HEK293 (cell line): ENCODE results near the gene VEGFB.

Experiments used
- CTCF ChIA-PET: fragments of 350-600 bp; formaldehyde crosslinking; extraction: SDS; loops from one replicate; lab custom pipeline; 2021; ENCODE audit warnings: antibody characterized with exemption; lab: Yijun Ruan, JAX
- POLR2A ChIA-PET: fragments of 300-600 bp; formaldehyde crosslinking; extraction: SDS; loops from one replicate; lab custom pipeline; 2020; ENCODE audit warnings: antibody characterized with exemption, inconsistent platforms; lab: Yijun Ruan, JAX
- H3K27ac ChIP-seq: fragments of 200-500 bp; sonication (Bioruptor generic); 2 replicates; pipeline ENCODE4 v1.5.1; 2014; ENCODE audit warnings: low read depth, low read length, control low read depth, inconsistent platforms; ENCODE audit errors: extremely low read depth
- H3K36me3 ChIP-seq, 2 experiments: fragments of 200-500 bp in 1 of 2; sonication (Bioruptor generic) in 1 of 2; 1 replicate in 1 of 2; 2 replicates in 1 of 2; pipeline ENCODE4 v1.5.1; 2014 to 2017; ENCODE audit warnings: inconsistent platforms in 2 of 2, low read length in 2 of 2; ENCODE audit not compliant: control insufficient read depth in 2 of 2, insufficient read depth in 1 of 2
- H3K4me1 ChIP-seq: fragments of 200-500 bp; sonication (Bioruptor generic); 2 replicates; pipeline ENCODE4 v1.5.1; 2014; ENCODE audit warnings: mild to moderate bottlenecking, low read length, inconsistent platforms; ENCODE audit not compliant: control insufficient read depth, insufficient read depth
- H3K4me3 ChIP-seq: 2 replicates; pipeline ENCODE4 v1.5.1; 2011; ENCODE audit warnings: low read depth, mild to moderate bottlenecking, control low read depth, low read length, moderate library complexity
- H3K9me3 ChIP-seq: fragments of 200-500 bp; sonication (Bioruptor generic); 2 replicates; pipeline ENCODE4 v1.5.1; 2014; ENCODE audit warnings: low read depth, low read length, inconsistent platforms; ENCODE audit not compliant: control insufficient read depth, insufficient read depth
- GLIS1 ChIP-seq: fragments of 450-650 bp; formaldehyde crosslinking; IDR thresholded peaks from 2 replicates; pipeline ENCODE4 v1.5.1; 2016; ENCODE audit warnings: missing biosample characterization, missing genetic modification characterization
- GLIS2 ChIP-seq: fragments of 450-650 bp; formaldehyde crosslinking; IDR thresholded peaks from 2 replicates; pipeline ENCODE4 v1.5.1; 2016; ENCODE audit warnings: missing biosample characterization, missing genetic modification characterization
- HOXA7 ChIP-seq: sonication (generic); formaldehyde crosslinking; IDR thresholded peaks from 2 replicates; pipeline ENCODE4 v1.8.1; 2022; ENCODE audit warnings: missing genetic modification reagents, borderline replicate concordance
- KLF1 ChIP-seq: fragments of 450-650 bp; formaldehyde crosslinking; IDR thresholded peaks from 2 replicates; pipeline ENCODE4 v1.5.1; 2016; ENCODE audit warnings: missing biosample characterization, missing genetic modification characterization
- KLF8 ChIP-seq: fragments of 450-650 bp; formaldehyde crosslinking; IDR thresholded peaks from 2 replicates; pipeline ENCODE4 v1.5.1; 2016; ENCODE audit warnings: missing biosample characterization, missing genetic modification characterization
- MYNN ChIP-seq: fragments of 450-650 bp; formaldehyde crosslinking; IDR thresholded peaks from 2 replicates; pipeline ENCODE4 v1.5.1; 2016; ENCODE audit warnings: missing biosample characterization, missing genetic modification characterization, borderline replicate concordance
- SP2 ChIP-seq: fragments of 450-650 bp; formaldehyde crosslinking; IDR thresholded peaks from 2 replicates; pipeline ENCODE4 v1.5.1; 2016; ENCODE audit warnings: missing biosample characterization, missing genetic modification characterization
- ZBTB20 ChIP-seq: fragments of 450-650 bp; formaldehyde crosslinking; IDR thresholded peaks from 2 replicates; pipeline ENCODE4 v1.5.1; 2016; ENCODE audit warnings: missing biosample characterization, missing genetic modification characterization
- ZFHX2 ChIP-seq: fragments of 450-650 bp; formaldehyde crosslinking; conservative IDR thresholded peaks from 2 replicates; pipeline ENCODE4 v1.5.1; 2016; ENCODE audit warnings: missing biosample characterization, missing genetic modification characterization
- ZNF138 ChIP-seq: fragments of 450-650 bp; formaldehyde crosslinking; IDR thresholded peaks from 2 replicates; pipeline ENCODE4 v1.5.1; 2016; ENCODE audit warnings: missing biosample characterization, missing genetic modification characterization, borderline replicate concordance
- ZNF140 ChIP-seq: fragments of 450-650 bp; formaldehyde crosslinking; IDR thresholded peaks from 2 replicates; pipeline ENCODE4 v1.5.1; 2016; ENCODE audit warnings: missing biosample characterization, missing genetic modification characterization
- ZNF324 ChIP-seq: fragments of 450-650 bp; formaldehyde crosslinking; IDR thresholded peaks from 2 replicates; pipeline ENCODE4 v1.5.1; 2016; ENCODE audit warnings: missing biosample characterization, missing genetic modification characterization
- ZNF521 ChIP-seq: fragments of 450-650 bp; formaldehyde crosslinking; IDR thresholded peaks from 2 replicates; pipeline ENCODE4 v1.5.1; 2017; ENCODE audit warnings: missing biosample characterization, mild to moderate bottlenecking, missing genetic modification characterization
- ZNF600 ChIP-seq: fragments of 450-650 bp; formaldehyde crosslinking; IDR thresholded peaks from 2 replicates; pipeline ENCODE4 v1.5.1; 2016; ENCODE audit warnings: missing biosample characterization, missing genetic modification characterization
- ZNF792 ChIP-seq: fragments of 450-650 bp; formaldehyde crosslinking; IDR thresholded peaks from 2 replicates; pipeline ENCODE4 v1.5.1; 2016; ENCODE audit warnings: missing biosample characterization, missing genetic modification characterization
- ZXDB ChIP-seq: fragments of 450-650 bp; formaldehyde crosslinking; IDR thresholded peaks from 2 replicates; pipeline ENCODE4 v1.5.1; 2016; ENCODE audit warnings: missing biosample characterization, missing genetic modification characterization
- TF ChIP-seq, protein P1 (sequence below): fragments of 450-650 bp; formaldehyde crosslinking; IDR thresholded peaks from 2 replicates; pipeline ENCODE4 v1.5.1; 2016; ENCODE audit warnings: missing biosample characterization, missing genetic modification characterization
- TF ChIP-seq, protein P2 (sequence below): fragments of 450-650 bp; formaldehyde crosslinking; IDR thresholded peaks from 2 replicates; pipeline ENCODE4 v1.5.1; 2017; ENCODE audit warnings: missing biosample characterization, missing genetic modification characterization
- TF ChIP-seq, protein P3 (sequence below): fragments of 450-650 bp; formaldehyde crosslinking; IDR thresholded peaks from 2 replicates; pipeline ENCODE4 v1.5.1; 2017; ENCODE audit warnings: missing biosample characterization, missing genetic modification characterization
- TF ChIP-seq, protein P4 (sequence below): fragments of 450-650 bp; formaldehyde crosslinking; IDR thresholded peaks from 2 replicates; pipeline ENCODE4 v1.5.1; 2016; ENCODE audit warnings: missing biosample characterization, missing genetic modification characterization
- TF ChIP-seq, protein P5 (sequence below): fragments of 450-650 bp; formaldehyde crosslinking; IDR thresholded peaks from 2 replicates; pipeline ENCODE4 v1.5.1; 2016; ENCODE audit warnings: missing biosample characterization, missing genetic modification characterization

Gene VEGFB

DNA sequence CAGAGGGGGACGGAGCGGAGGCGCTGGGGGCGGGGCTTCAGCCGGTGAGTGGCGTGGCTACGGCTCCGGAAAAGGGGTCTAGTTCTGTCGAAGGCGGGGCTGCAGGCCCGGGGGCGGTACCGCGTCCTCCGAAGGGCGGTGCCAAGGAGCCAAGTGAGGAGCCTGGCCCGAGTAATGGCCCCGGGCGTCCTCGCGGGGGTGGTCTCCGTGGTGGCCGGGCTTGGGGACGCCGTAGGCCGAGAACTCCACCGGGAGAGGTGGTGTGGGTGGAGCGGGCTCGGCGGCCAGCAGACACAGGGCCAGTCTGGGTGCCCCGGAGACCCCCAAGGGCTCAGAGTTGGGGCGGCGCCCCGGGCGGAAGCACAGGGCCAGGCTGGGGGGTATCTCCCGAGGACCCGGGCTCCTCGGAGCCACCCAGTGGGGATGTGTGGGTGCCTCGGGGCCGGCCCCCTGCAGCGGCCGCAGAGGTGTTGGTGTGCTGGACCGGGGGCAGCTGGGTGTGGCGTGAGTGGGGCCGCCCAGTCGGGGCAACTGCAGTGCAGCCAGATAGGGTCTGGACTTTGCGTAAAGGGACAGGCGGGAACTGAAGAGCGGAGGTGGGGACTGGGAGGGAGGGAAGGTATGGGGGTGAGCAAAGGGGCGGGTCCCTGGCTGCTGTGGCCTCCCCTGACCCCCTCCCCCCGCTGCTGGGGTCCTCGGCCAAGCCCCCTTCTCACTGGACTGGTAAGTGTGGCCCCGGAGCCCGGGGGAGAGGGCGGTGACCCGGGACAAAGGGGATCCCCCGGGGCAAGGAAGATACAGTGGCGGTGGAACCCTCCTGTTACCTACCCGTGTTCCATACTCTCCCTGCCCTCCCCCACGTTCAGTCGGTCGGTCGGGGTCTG, 7.3 kb downstream of the VEGFB start (continued):
- TF ChIP-seq HOXA7 (CRISPR knock-in tag) (no peak), ZNF792 (tag by site-specific recombination) (no peak), ZBTB20 (tag by site-specific recombination) (peak; percentile 55), ZNF521 (tag by site-specific recombination) (no peak), ZNF140 (no peak), ZNF138 (no peak)
- TF ChIP-seq, protein P1, sequence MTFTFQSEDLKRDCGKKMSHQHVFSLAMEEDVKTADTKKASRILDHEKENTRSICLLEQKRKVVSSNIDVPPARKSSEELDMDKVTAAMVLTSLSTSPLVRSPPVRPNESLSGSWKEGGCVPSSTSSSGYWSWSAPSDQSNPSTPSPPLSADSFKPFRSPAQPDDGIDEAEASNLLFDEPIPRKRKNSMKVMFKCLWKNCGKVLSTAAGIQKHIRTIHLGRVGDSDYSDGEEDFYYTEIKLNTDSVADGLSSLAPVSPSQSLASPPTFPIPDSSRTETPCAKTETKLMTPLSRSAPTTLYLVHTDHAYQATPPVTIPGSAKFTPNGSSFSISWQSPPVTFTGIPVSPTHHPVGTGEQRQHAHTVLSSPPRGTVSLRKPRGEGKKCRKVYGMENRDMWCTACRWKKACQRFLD = no peak

DNA sequence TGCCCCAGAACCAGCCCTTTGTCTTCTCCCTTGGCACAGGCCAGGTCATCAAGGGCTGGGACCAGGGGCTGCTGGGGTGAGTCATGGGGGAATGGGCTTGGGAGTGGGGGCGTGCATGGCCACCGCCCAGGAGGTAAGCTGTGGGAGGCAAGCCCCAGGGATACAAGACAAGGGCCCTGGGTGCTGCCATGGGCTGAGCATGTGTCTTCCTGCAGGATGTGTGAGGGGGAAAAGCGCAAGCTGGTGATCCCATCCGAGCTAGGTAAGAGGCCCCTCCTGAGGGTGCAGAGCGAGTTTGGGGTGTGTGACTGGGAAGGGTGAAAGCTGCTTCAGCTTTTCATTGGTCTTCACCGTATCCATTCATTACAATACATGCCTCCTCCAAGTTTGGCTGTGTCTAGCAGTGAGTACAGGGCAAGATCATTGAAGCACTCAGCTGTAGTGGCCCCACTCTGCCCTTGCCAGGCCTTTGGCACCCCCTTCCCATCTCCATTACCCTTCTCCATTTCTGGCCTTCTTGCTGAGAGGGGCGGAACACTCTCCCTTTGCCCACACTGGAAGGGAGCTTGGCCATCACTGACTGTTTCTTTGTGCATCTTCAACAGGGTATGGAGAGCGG, 9.0 kb downstream of the VEGFB start:
- no peak overlapping the region for H3K27ac ChIP-seq
- H3K36me3 ChIP-seq = peaks cover 0 to 27% of the 10 kb centered on the region in 2 experiments; a peak in 1 of 3 replicates
- H3K9me3 ChIP-seq = no peaks in the 10 kb centered on the region
- no peaks in the 10 kb centered on the region for H3K4me1 ChIP-seq
- ChIA-PET POLR2A (interaction anchor here (0.8 to 7.2 kb wide), 10 partner anchors 8 to 74 kb away, joined by 3 to 96 read pairs (median 4); partner anchors contain the start of genes BAD, ESRRA, PRDX5 and STIP1), CTCF (interaction anchor here (0.6 to 2.2 kb wide), 7 partner anchors 8 to 112 kb away, joined by 3 to 13 read pairs (median 5); partner anchors contain the start of genes FERMT3 and PLCB3)
- TF ChIP-seq ZBTB20 (tag by site-specific recombination) (peak; percentile 39; the same call in 1 of the 2 replicates), ZNF600 (tag by site-specific recombination) (peak; percentile 73), KLF1 (tag by site-specific recombination) (0 out of 2 replicates have a peak, but pooled peaks have one; percentile 33), ZFHX2 (peak; percentile 74), GLIS2 (tag by site-specific recombination) (peak; percentile 49), ZXDB (tag by site-specific recombination) (no peak), GLIS1 (tag by site-specific recombination) (peak; percentile 87), KLF8 (peak; percentile 28; the same call in 1 of the 2 replicates), ZNF324 (tag by site-specific recombination) (no peak), MYNN (tag by site-specific recombination) (no peak), SP2 (tag by site-specific recombination) (peak; percentile 14; the same call in 1 of the 2 replicates)
- TF ChIP-seq, protein P2, sequence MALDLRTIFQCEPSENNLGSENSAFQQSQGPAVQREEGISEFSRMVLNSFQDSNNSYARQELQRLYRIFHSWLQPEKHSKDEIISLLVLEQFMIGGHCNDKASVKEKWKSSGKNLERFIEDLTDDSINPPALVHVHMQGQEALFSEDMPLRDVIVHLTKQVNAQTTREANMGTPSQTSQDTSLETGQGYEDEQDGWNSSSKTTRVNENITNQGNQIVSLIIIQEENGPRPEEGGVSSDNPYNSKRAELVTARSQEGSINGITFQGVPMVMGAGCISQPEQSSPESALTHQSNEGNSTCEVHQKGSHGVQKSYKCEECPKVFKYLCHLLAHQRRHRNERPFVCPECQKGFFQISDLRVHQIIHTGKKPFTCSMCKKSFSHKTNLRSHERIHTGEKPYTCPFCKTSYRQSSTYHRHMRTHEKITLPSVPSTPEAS (tag by site-specific recombination) = no peak
- TF ChIP-seq, protein P3, sequence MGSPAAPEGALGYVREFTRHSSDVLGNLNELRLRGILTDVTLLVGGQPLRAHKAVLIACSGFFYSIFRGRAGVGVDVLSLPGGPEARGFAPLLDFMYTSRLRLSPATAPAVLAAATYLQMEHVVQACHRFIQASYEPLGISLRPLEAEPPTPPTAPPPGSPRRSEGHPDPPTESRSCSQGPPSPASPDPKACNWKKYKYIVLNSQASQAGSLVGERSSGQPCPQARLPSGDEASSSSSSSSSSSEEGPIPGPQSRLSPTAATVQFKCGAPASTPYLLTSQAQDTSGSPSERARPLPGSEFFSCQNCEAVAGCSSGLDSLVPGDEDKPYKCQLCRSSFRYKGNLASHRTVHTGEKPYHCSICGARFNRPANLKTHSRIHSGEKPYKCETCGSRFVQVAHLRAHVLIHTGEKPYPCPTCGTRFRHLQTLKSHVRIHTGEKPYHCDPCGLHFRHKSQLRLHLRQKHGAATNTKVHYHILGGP (tag by site-specific recombination) = no peak
- TF ChIP-seq, protein P4, sequence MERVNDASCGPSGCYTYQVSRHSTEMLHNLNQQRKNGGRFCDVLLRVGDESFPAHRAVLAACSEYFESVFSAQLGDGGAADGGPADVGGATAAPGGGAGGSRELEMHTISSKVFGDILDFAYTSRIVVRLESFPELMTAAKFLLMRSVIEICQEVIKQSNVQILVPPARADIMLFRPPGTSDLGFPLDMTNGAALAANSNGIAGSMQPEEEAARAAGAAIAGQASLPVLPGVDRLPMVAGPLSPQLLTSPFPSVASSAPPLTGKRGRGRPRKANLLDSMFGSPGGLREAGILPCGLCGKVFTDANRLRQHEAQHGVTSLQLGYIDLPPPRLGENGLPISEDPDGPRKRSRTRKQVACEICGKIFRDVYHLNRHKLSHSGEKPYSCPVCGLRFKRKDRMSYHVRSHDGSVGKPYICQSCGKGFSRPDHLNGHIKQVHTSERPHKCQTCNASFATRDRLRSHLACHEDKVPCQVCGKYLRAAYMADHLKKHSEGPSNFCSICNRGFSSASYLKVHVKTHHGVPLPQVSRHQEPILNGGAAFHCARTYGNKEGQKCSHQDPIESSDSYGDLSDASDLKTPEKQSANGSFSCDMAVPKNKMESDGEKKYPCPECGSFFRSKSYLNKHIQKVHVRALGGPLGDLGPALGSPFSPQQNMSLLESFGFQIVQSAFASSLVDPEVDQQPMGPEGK = peak; percentile 60
- TF ChIP-seq, protein P5, sequence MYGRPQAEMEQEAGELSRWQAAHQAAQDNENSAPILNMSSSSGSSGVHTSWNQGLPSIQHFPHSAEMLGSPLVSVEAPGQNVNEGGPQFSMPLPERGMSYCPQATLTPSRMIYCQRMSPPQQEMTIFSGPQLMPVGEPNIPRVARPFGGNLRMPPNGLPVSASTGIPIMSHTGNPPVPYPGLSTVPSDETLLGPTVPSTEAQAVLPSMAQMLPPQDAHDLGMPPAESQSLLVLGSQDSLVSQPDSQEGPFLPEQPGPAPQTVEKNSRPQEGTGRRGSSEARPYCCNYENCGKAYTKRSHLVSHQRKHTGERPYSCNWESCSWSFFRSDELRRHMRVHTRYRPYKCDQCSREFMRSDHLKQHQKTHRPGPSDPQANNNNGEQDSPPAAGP (tag by site-specific recombination) = peak; percentile 23; the same call in 1 of the 2 replicates
- no peak overlapping the region for H3K4me3 ChIP-seq
